Adrenal gland (tissue), 12 donors: ENCODE results near the gene CEP112. TPM values are rescaled to one million over a fixed set of nuclear protein-coding genes. Genes with fewer than 3 reads are reported as not detected.

Experiments used
- DNase-seq, 7 donors: peaks; one replicate each; pipeline ENCODE4 v3.0.0-alpha.2; 2019 to 2020
- H3K27ac ChIP-seq, 5 donors: fragments of 200-600 bp; sonication (generic) in 4 of 5; 1 replicate in 3 of 5; 2 replicates in 2 of 5; pipeline versions ENCODE4 v1.5.1 to v1.8.0; 2016 to 2020; ENCODE audit warnings: mild to moderate bottlenecking in 1 of 5
- H3K27me3 ChIP-seq: fragments of 200-600 bp; 2 replicates; pipeline ENCODE4 v1.8.0; 2021
- H3K36me3 ChIP-seq, 2 donors: fragments of 200-600 bp; replicated peaks in 1 of 2; 1 replicate in 1 of 2; 2 replicates in 1 of 2; pipeline versions ENCODE4 v1.5.1 to v1.8.0; 2018 to 2022
- H3K4me1 ChIP-seq, 2 donors: fragments of 200-600 bp; replicated peaks in 1 of 2; 1 replicate in 1 of 2; 2 replicates in 1 of 2; pipeline versions ENCODE4 v1.5.1 to v1.8.0; 2018 to 2021
- H3K4me3 ChIP-seq, 4 donors: fragments of 200-600 bp; sonication (generic) in 3 of 4; one replicate each; pipeline ENCODE4 v1.5.1; 2016 to 2018
- H3K9me3 ChIP-seq, 3 donors: fragments of 200-600 bp; sonication (generic) in 1 of 3; replicated peaks in 1 of 3; 1 replicate in 2 of 3; 2 replicates in 1 of 3; pipeline versions ENCODE4 v1.5.1 to v1.8.0; 2016 to 2021
- POLR2A ChIP-seq, 2 donors: fragments of 450-650 bp; IDR thresholded peaks; one replicate each; pipeline ENCODE4 v1.6.1; 2017; ENCODE audit warnings: antibody characterized with exemption in 2 of 2, mild to moderate bottlenecking in 2 of 2, moderate library complexity in 1 of 2
- WGBS, 4 donors: extraction: QIAGEN DNeasy Blood & Tissue Kit in 2 of 4; methylation state at CpG; one replicate each; pipeline versions ENCODE4 v1.1.5 to v1.1.7; 2013 to 2017; 5-methylcytosine and 5-hydroxymethylcytosine counted together
- intact Hi-C, 2 donors: fragments of 100-400 bp; cut with DNase I; formaldehyde crosslinking; loops; one replicate each; pipeline versions ENCODE4 v1.14.1 to v1.15.0; 2022 to 2023
- polyA plus RNA-seq, 3 donors: library from polyadenylated mRNA; stranded (reverse); fragments of 200-250 nt in 2 of 3; fragments of 350-450 nt in 1 of 3; fragmentation: Illumina TruSeq in 1 of 3; extraction: RNeasy Lipid Tissue Mini Kit (QIAGEN cat#74804) in 1 of 3; gene quantifications; one replicate each; pipeline ENCODE4 v1.2.3, GENCODE V29; 2013 to 2014
- total RNA-seq, 9 donors: library from RNA; depleted of rRNA in 4 of 9; stranded (reverse); fragments of >200 nt in 4 of 9; fragments of 120-200 nt in 1 of 9; fragmentation: NEBNext Ultra II Directional in 1 of 9; extraction: Animal tissue kit (Norgen Biotek cat#: 25700) in 1 of 9; gene quantifications; one replicate each; pipeline versions ENCODE4 v1.1.0 to v1.2.4, GENCODE V29; 2013 to 2023
- TF ChIP-seq, protein P1 (sequence below), 6 experiments: fragments of 450-650 bp in 4 of 6; fragments of 200-600 bp in 2 of 6; sonication (generic) in 1 of 6; IDR thresholded peaks; 1 replicate in 5 of 6; 2 replicates in 1 of 6; pipeline versions ENCODE4 v1.5.1 to v1.8.0; 2016 to 2021; ENCODE audit warnings: antibody characterized with exemption in 6 of 6, mild to moderate bottlenecking in 2 of 6, moderate library complexity in 1 of 6
- donor health status: healthy with polysubstance abuse.
- donor health status: Bipolar disorder and iron deficiency.
- donor health status: DM: yes; HTN: yes; CAD: no.
- donor health status: DM: no; HTN: no; CAD: no.
- donor health status: DM: no; HTN: no; CAD: no.
- donor health status: DM: yes; HTN: yes; CAD: no.

CEP112 gene
- total and polyA plus RNA-seq, 12 donors = 4.2 to 24.1 (median 9.6) TPM

GRCh38 chr17:65753348-65753747 is 438.6 kb downstream of the CEP112 start:
- no peak for TF ChIP-seq POLR2A (IDR thresholded peaks at IDR 0.05)
- WGBS, 4 donors = 54 to 60% (median 57%) methylated on average over 4 of the region's 4 CpGs
- intact Hi-C loops = no loop called here

DNA sequence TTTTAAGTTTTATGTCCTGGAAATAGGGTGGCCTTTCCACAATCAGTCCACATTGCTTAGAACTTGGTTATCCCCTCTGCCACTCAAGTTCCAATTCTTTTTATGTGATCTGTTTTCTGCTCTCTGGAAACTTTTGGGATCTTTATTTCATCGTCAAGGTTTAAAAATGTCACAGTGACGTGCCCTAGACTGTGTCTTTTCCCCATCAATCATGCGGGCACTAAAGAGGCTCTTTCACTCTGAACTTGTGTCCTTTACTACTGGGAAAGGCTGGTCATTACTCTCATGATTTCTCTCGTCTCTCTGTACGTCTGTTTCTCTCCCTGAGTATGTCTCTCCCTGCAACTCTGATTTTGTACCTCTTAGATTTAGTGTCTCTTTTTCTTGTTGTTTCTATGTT is 440.7 kb downstream of the CEP112 start:
- H3K36me3 ChIP-seq = no peaks in the 10 kb centered on the region
- TF ChIP-seq POLR2A (IDR thresholded peaks at IDR 0.05) = peak in 1 of 2 donors; percentile 30
- TF ChIP-seq, protein P1, sequence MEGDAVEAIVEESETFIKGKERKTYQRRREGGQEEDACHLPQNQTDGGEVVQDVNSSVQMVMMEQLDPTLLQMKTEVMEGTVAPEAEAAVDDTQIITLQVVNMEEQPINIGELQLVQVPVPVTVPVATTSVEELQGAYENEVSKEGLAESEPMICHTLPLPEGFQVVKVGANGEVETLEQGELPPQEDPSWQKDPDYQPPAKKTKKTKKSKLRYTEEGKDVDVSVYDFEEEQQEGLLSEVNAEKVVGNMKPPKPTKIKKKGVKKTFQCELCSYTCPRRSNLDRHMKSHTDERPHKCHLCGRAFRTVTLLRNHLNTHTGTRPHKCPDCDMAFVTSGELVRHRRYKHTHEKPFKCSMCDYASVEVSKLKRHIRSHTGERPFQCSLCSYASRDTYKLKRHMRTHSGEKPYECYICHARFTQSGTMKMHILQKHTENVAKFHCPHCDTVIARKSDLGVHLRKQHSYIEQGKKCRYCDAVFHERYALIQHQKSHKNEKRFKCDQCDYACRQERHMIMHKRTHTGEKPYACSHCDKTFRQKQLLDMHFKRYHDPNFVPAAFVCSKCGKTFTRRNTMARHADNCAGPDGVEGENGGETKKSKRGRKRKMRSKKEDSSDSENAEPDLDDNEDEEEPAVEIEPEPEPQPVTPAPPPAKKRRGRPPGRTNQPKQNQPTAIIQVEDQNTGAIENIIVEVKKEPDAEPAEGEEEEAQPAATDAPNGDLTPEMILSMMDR (IDR thresholded peaks at IDR 0.05) = no peak
- H3K4me1 ChIP-seq = peaks cover 12 to 29% of the 10 kb centered on the region in 2 donors
- 23 to 48% (median 42%) methylated on average over 5 of the region's 5 CpGs for WGBS, 4 donors
- peak overlapping the region; percentile 61 to 86 (median 74) for H3K27ac ChIP-seq
- H3K9me3 ChIP-seq = no peaks in the 10 kb centered on the region
- no peaks in the 10 kb centered on the region for H3K27me3 ChIP-seq
- no peak overlapping the region for H3K4me3 ChIP-seq
- DNase-seq = peak in 3 of 7 donors; percentile 27 to 40 (median 28)
- intact Hi-C loops = no loop called here

More at GRCh38 chr17:65753348-65753747, 438.6 kb downstream of the CEP112 start:
- no peak for DNase-seq
- H3K27me3 ChIP-seq = no peaks in the 10 kb centered on the region
- H3K27ac ChIP-seq = no peak overlapping the region
- H3K4me3 ChIP-seq = no peak overlapping the region
- H3K9me3 ChIP-seq = no peaks in the 10 kb centered on the region
- peaks cover 12 to 29% of the 10 kb centered on the region in 2 donors for H3K4me1 ChIP-seq
- no peaks in the 10 kb centered on the region for H3K36me3 ChIP-seq

DNA sequence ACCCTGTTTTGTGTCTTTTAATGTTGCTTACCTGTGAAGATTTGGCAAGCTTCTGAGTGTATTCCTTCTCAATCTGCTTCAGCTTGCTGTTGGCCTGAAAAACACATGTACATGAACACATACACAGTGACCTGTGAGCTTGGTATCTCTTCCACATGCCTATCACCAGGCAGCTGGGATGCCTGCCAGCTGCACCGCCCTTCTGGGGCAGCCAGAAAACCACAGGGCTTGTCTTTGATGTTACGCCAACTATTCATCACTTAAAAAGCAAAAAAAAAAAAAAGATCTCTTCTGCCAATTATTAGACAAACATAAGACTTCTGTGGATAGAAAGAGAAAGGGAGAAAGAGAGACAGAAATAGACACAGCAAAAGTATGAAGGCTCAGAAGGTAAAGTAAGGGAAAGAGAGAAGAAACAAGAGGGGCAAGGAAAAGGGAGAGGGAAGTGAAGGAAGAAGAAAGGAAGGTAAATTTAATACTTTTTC is 441.3 kb downstream of the CEP112 start:
- WGBS, 4 donors = 4 to 8% (median 6%) methylated on average over 2 of the region's 2 CpGs
- H3K4me3 ChIP-seq = no peak overlapping the region
- DNase-seq = peak; percentile 88 to 96 (median 95)
- H3K27ac ChIP-seq = peak overlapping the region; percentile 61 to 86 (median 80)
- intact Hi-C loops = no loop called here
- no peaks in the 10 kb centered on the region for H3K27me3 ChIP-seq
- no peaks in the 10 kb centered on the region for H3K9me3 ChIP-seq
- TF ChIP-seq, protein P1 (IDR thresholded peaks at IDR 0.05) = no peak
- peak in 1 of 2 donors; percentile 19 for TF ChIP-seq POLR2A (IDR thresholded peaks at IDR 0.05)
- peaks cover 12 to 29% of the 10 kb centered on the region in 2 donors for H3K4me1 ChIP-seq
- no peaks in the 10 kb centered on the region for H3K36me3 ChIP-seq

DNA sequence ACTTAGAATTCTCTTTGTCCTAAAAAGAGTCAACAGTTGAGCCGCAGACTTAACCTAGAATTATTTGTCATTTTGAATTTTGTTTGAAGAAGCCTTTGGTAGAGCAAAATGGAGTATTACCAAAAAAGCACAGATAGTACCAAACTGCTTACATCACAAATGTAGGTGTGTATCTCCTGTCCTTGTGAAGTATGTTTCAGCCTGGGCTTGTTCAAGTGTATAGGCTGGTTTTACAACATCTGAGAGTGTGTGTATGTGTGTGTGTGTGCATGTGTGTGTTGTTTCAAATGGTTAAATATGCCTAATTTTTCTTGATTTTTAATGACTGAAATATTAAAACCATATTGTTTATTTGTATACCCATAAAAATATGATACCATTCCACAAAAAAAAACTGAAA is 441.8 kb downstream of the CEP112 start:
- Histone ChIP-seq H3K4me3 (no peak overlapping the region), H3K27ac (peak overlapping the region; percentile 61 to 86 (median 80)), H3K4me1 (peaks cover 12 to 29% of the 10 kb centered on the region in 2 donors), H3K9me3 (no peaks in the 10 kb centered on the region), H3K36me3 (no peaks in the 10 kb centered on the region), H3K27me3 (no peaks in the 10 kb centered on the region)
- DNase-seq = no peak
- 56 to 89% (median 82%) methylated on average over 1 of the region's 1 CpG for WGBS, 4 donors
- intact Hi-C loops = no loop called here
- no peak for TF ChIP-seq POLR2A (IDR thresholded peaks at IDR 0.05)
- TF ChIP-seq, protein P1 (IDR thresholded peaks at IDR 0.05) = no peak

- WGBS, 4 donors = 33 to 58% (median 52%) methylated on average over 2 of the region's 2 CpGs
- H3K4me1 ChIP-seq = peaks cover 12 to 32% of the 10 kb centered on the region in 2 donors
- intact Hi-C loops = no loop called here
Measured at GRCh38 chr17:65749479-65749878, 442.5 kb downstream of the CEP112 start.

More at GRCh38 chr17:65749479-65749878, 442.5 kb downstream of the CEP112 start:
- peak in 6 of 7 donors; percentile 70 to 79 (median 76) for DNase-seq
- Histone ChIP-seq H3K27ac (peak overlapping the region in 4 of 5 donors; percentile 74 to 86 (median 82)), H3K9me3 (no peaks in the 10 kb centered on the region), H3K36me3 (no peaks in the 10 kb centered on the region), H3K27me3 (no peaks in the 10 kb centered on the region), H3K4me3 (no peak overlapping the region)
- no peak for TF ChIP-seq POLR2A (IDR thresholded peaks at IDR 0.05)
- TF ChIP-seq, protein P1 (IDR thresholded peaks at IDR 0.05) = no peak
